ENCODE measurements around the gene RALGAPB.

RALGAPB gene

GRCh38 chr20:38563802-38564431 lies 91.3 kb downstream of the RALGAPB start:
- H3K36me3 ChIP-seq = peaks cover 89% of the 10 kb centered on the region
- H3K4me1 ChIP-seq (ENCODE audit: control insufficient read depth in 1 of 2, insufficient read depth in 1 of 2, low read depth in 1 of 2, low read length in 1 of 2) = no peaks in the 10 kb centered on the region
- no peak overlapping the region for H3K27ac ChIP-seq
- H3K27me3 ChIP-seq = no peaks in the 10 kb centered on the region
- no peak overlapping the region for H3K4me3 ChIP-seq (ENCODE audit: low read depth in 1 of 2, low read length in 1 of 2)
- no peak for TF ChIP-seq CTCF (IDR thresholded peaks at IDR 0.05)
- H3K9me3 ChIP-seq = no peaks in the 10 kb centered on the region

GRCh38 chr20:38564680-38565079 lies 92.0 kb downstream of the RALGAPB start:
- H3K4me3 ChIP-seq (ENCODE audit: low read depth in 1 of 2, low read length in 1 of 2) = no peak overlapping the region
- H3K9me3 ChIP-seq = no peaks in the 10 kb centered on the region
- no peaks in the 10 kb centered on the region for H3K4me1 ChIP-seq (ENCODE audit: control insufficient read depth in 1 of 2, insufficient read depth in 1 of 2, low read depth in 1 of 2, low read length in 1 of 2)
- peaks cover 89% of the 10 kb centered on the region for H3K36me3 ChIP-seq
- no peak for TF ChIP-seq CTCF (IDR thresholded peaks at IDR 0.05)
- H3K27me3 ChIP-seq = no peaks in the 10 kb centered on the region
- no peak overlapping the region for H3K27ac ChIP-seq

GRCh38 chr20:38566036-38566598 lies 93.5 kb downstream of the RALGAPB start:
- no peaks in the 10 kb centered on the region for H3K9me3 ChIP-seq
- no peaks in the 10 kb centered on the region for H3K4me1 ChIP-seq (ENCODE audit: control insufficient read depth in 1 of 2, insufficient read depth in 1 of 2, low read depth in 1 of 2, low read length in 1 of 2)
- H3K27ac ChIP-seq = no peak overlapping the region
- peaks cover 89% of the 10 kb centered on the region for H3K36me3 ChIP-seq
- H3K27me3 ChIP-seq = no peaks in the 10 kb centered on the region
- TF ChIP-seq CTCF (IDR thresholded peaks at IDR 0.05) = no peak
- H3K4me3 ChIP-seq (ENCODE audit: low read depth in 1 of 2, low read length in 1 of 2) = no peak overlapping the region

- Histone ChIP-seq H3K27me3 (no peaks in the 10 kb centered on the region), H3K27ac (no peak overlapping the region), H3K9me3 (no peaks in the 10 kb centered on the region), H3K4me1 (ENCODE audit: control insufficient read depth in 1 of 2, insufficient read depth in 1 of 2, low read depth in 1 of 2, low read length in 1 of 2) (no peaks in the 10 kb centered on the region), H3K36me3 (peaks cover 92% of the 10 kb centered on the region), H3K4me3 (ENCODE audit: low read depth in 1 of 2, low read length in 1 of 2) (no peak overlapping the region)
- no peak for TF ChIP-seq CTCF (IDR thresholded peaks at IDR 0.05)
Observed at GRCh38 chr20:38569747-38570525, 97.3 kb downstream of the RALGAPB start.

GRCh38 chr20:38573413-38573812 lies 100.8 kb downstream of the RALGAPB start:
- no peaks in the 10 kb centered on the region for H3K9me3 ChIP-seq
- no peaks in the 10 kb centered on the region for H3K27me3 ChIP-seq
- TF ChIP-seq CTCF (IDR thresholded peaks at IDR 0.05) = no peak
- H3K4me3 ChIP-seq (ENCODE audit: low read depth in 1 of 2, low read length in 1 of 2) = no peak overlapping the region
- H3K36me3 ChIP-seq = peaks cover 88% of the 10 kb centered on the region
- H3K4me1 ChIP-seq (ENCODE audit: control insufficient read depth in 1 of 2, insufficient read depth in 1 of 2, low read depth in 1 of 2, low read length in 1 of 2) = no peaks in the 10 kb centered on the region
- H3K27ac ChIP-seq = no peak overlapping the region

Data from neutrophil (primary cell).